Measurements from ENCODE around the gene GAMT. TPM values are rescaled to one million over a fixed set of nuclear protein-coding genes. Genes with fewer than 3 reads are reported as not detected.

Gene GAMT
- total and polyA plus RNA-seq, 2 of the 13 experiments (the other 11 are each of a cell fraction or from before 2014, with no cell fraction given), result 115 to 124 TPM

DNA sequence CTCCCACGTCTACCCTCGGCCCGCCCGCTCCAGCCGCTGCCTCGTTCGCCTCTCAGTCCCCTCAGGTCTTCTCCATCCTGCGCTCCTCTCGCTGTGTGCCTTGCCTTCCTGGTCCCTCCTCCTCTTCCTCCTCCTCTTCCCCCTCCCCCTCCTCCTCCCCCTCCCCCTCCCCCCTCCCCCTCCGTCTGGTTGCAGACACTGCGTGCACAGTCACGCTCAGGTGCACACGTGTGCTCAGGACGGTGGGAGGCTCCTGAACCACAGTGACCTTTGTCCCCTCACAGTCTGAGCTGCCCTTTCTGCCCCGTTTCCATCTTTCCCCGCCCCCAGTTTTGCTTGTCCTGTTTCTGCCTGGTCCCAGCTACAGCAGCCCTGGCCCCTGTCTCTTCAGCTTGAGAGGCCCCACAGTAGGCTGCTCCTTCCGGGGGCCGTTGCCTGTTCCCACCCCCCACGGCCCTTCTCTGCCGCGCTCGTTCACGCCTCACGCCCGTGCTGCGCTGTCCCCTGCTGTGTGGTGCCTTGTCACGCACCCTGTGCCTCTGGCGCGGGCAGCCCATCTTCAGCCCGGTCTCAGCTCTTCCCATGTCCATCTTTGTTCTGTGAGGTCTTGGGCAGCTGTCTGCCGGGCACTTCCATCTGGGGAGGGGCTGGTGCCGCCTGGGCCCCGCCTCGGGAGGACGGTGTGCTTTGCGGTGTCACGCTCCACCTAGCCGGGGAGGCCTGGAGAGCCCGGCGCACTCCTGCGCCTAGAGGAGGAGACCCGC is 23.0 kb upstream of the GAMT start (continued):
- TF ChIP-seq ZNF337 (CRISPR knock-in tag; IDR thresholded peaks at IDR 0.05; ENCODE audit: borderline replicate concordance, low read depth) (no peak), CBFB (CRISPR knock-in tag; IDR thresholded peaks at IDR 0.05) (0 out of 2 replicates have a peak, but pooled peaks have one; percentile 25), PCBP2 (optimal IDR thresholded peaks at IDR 0.05; ENCODE audit: low read depth, low read length, poor library complexity, severe bottlenecking) (no peak), ZNF543 (CRISPR knock-in tag; IDR thresholded peaks at IDR 0.05) (0 out of 2 replicates have a peak, but pooled peaks have one; percentile 26), ZNF564 (CRISPR knock-in tag; IDR thresholded peaks at IDR 0.05) (peak; percentile 45; the same call in 1 of the 2 replicates), ZNF614 (CRISPR knock-in tag; IDR thresholded peaks at IDR 0.05; ENCODE audit: borderline replicate concordance) (0 out of 2 replicates have a peak, but pooled peaks have one; percentile 41), ZNF468 (CRISPR knock-in tag; IDR thresholded peaks at IDR 0.05) (no peak), FOXO1 (CRISPR knock-in tag; IDR thresholded peaks at IDR 0.05) (peak; percentile 43; the same call in 1 of the 2 replicates), STAT5B (CRISPR knock-in tag; IDR thresholded peaks at IDR 0.05) (no peak), SRSF1 (optimal IDR thresholded peaks at IDR 0.05; ENCODE audit: low read depth, low read length) (no peak), ZKSCAN1 (IDR thresholded peaks at IDR 0.05; ENCODE audit: low read length) (no peak), ZFX (CRISPR knock-in tag; IDR thresholded peaks at IDR 0.05; ENCODE audit: low read depth) (peak; percentile 42; the same call in 1 of the 2 replicates), ATF5 (CRISPR knock-in tag; IDR thresholded peaks at IDR 0.05; ENCODE audit: low read depth) (no peak), HNRNPLL (IDR thresholded peaks at IDR 0.05; ENCODE audit: low read depth, low read length, poor library complexity, severe bottlenecking) (peak; percentile 27), RERE (CRISPR knock-in tag; IDR thresholded peaks at IDR 0.05; ENCODE audit: low read depth) (peak; percentile 14; the same call in 1 of the 2 replicates), HNF4G (IDR thresholded peaks at IDR 0.05; ENCODE audit: borderline replicate concordance, low read depth, low read length) (peak; percentile 93), HNF4G (CRISPR knock-in tag; IDR thresholded peaks at IDR 0.05; ENCODE audit: borderline replicate concordance, low read depth) (peak; percentile 91), TCF12 (IDR thresholded peaks at IDR 0.05) (no peak), TCF12 (CRISPR knock-in tag; IDR thresholded peaks at IDR 0.05) (0 out of 2 replicates have a peak, but pooled peaks have one; percentile 22)
- TF ChIP-seq, protein P1, sequence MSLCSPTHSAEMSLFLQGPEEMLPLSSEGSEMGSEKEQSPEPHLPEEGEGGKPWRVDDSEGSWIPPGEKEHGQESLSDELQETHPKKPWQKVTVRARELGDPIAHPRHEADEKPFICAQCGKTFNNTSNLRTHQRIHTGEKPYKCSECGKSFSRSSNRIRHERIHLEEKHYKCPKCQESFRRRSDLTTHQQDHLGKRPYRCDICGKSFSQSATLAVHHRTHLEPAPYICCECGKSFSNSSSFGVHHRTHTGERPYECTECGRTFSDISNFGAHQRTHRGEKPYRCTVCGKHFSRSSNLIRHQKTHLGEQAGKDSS (CRISPR knock-in tag; IDR thresholded peaks at IDR 0.05; ENCODE audit: borderline replicate concordance, low read depth), result peak; percentile 46; the same call in 1 of the 2 replicates
- TF ChIP-seq, protein P2, sequence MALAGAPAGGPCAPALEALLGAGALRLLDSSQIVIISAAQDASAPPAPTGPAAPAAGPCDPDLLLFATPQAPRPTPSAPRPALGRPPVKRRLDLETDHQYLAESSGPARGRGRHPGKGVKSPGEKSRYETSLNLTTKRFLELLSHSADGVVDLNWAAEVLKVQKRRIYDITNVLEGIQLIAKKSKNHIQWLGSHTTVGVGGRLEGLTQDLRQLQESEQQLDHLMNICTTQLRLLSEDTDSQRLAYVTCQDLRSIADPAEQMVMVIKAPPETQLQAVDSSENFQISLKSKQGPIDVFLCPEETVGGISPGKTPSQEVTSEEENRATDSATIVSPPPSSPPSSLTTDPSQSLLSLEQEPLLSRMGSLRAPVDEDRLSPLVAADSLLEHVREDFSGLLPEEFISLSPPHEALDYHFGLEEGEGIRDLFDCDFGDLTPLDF (CRISPR knock-in tag; IDR thresholded peaks at IDR 0.05), result no peak

All from HepG2 (cell line).